Kidney capillary endothelial cell (primary cell): ENCODE results near the gene GJA3.
A peak's percentile ranks its signal among the peaks of the same experiment; 100 is the strongest.
"Not testable (repeated sequence)": the region's sequence is repeated elsewhere in the genome, so short reads cannot be mapped to it uniquely, and the experiment has no call there.

Source experiments
- DNase-seq: peaks from one replicate; pipeline ENCODE4 v3.0.0-alpha.2; 2018; ENCODE audit warnings: low spot score

The GJA3 gene

GRCh38 chr13:20182231-20182846 lies 21.5 kb upstream of the GJA3 start:
- peak; percentile 76 for DNase-seq

DNA sequence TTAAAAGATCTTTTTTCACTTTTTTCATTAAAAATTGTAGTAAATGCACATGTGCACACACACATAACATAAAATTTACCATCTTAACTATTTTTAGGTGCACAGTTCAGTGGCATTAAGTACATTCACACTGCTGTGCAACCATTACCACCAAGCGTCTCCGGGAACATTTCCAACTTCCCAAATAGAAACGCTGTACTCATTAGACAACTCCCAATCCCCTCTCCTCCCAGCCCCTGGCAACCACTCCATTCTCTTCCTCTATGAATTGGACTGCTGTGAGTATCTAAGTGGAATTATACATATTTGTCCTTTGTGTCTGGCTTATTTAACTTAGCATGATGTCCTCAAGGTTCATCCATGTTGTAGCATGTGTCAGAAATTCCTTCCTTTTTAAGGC lies 20.3 kb upstream of the GJA3 start:
- DNase-seq: no peak

- DNase-seq: no peak
Measured at GRCh38 chr13:20178156-20178555, 17.3 kb upstream of the GJA3 start.

GRCh38 chr13:20177049-20177831 lies 16.4 kb upstream of the GJA3 start:
- no peak for DNase-seq

GRCh38 chr13:20175907-20176652 lies 15.2 kb upstream of the GJA3 start:
- no peak for DNase-seq

DNA sequence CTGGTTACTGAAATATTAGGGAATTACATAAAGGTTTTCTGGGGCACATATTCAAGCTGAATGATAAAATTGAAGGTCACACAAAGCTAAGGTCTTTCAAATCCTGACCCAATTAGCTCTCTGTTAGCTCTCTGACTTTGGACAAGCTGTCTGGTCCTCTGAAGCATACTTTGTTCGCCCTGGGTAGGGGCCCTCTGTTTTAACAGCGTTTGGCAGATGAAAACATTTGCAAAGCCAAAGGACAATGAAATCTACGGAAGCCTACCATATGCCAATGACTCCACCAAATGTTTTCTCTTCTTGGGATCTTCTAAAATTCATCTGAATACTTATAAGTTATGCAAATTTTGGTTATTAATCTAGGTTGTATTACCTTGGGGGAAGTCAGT lies 14.5 kb upstream of the GJA3 start:
- DNase-seq: no peak

DNA sequence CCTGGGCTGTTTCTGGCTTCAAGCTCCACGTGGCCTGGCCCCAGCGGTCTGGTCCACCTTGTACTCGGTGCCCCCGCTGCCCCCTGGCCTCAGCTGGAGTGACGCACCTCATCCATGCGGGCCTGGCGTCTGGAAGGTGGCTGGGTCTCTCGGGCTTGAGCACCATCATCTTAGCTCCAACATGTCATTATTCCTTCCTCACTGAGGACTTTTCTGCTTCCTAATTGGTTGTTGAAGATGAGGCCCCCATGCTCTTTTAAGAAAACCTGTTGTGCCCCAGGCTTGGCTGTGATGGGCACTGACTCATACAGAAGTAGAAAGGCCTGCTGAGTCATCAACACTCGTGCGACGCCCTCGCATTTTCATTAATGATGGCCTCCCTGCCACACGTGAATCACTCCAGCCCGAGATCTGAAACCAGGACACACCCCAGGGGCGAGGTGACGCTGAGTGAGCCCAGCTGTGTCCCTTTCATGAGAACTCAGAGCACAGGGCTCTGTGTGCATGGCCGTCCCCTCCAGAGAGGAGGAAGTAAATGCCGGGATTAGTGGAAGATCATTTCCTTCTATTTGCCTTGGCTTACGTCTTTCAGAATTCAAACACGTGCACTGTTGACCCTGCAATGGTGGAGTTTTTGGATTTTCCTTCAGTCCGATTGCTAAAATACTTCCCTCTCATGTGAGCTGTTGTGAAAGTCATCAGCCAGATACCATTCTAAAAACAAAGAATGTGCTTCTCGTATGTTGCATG lies 14.0 kb upstream of the GJA3 start:
- peak; percentile 70 for DNase-seq

GRCh38 chr13:20173116-20173746 lies 12.4 kb upstream of the GJA3 start:
- no peak for DNase-seq

DNA sequence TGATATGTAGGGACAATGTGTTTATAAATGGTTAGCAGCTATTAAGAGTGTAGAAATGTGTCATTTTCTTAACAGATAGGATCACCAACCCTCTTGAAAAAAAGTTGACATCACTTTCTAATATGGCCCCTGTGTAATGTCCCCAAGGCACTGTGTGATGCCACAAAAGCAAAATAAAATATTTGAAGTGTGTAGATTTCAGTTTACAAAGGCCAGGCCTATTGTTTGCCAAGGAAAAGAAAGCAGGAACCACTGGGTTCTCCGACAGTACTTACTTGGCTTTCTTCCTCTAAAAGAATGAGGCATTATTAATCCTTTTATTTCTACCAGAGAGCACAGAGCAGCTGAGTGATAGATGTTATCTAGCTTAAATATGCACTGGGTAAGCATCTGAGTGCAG lies 10.5 kb upstream of the GJA3 start:
- DNase-seq: no peak

DNA sequence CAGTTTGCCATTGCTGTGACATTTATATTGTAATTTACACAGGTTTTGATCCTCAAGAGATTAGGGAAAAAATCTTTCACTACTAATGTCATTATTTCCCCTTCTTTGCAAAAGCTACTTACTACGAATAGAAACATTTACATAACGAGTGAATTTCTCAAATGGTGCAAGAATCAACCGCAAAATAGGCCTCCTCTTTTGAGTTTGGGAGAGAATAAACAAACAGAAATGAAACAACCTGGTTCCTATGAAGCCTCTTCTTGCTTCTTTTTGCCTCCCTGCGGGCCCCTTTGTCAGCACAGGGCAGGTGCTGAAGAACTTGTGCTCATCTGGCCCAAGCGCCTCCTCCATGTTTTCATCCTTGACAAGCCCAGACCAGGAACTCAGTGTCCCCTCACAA lies 10.1 kb upstream of the GJA3 start:
- DNase-seq: no peak

DNA sequence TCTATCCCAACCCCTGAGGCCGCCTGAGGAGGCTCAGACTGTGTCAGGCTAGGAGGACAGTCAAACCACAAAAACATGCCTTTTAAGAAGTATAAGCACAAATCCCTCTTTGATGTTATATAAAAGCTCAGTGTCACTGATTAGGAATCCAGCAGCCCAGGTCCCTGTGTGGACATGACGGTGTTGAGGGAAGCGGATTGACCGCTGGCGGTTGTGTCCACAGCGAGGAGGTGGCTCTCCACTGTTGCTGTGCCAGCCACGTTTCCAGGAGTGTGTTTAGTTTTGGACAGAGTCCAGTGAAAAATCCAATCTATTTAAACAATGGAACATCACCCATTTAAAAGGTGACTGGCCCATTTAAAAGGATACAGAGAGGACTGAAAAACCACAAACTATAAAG lies 7.5 kb upstream of the GJA3 start:
- DNase-seq: no peak

DNA sequence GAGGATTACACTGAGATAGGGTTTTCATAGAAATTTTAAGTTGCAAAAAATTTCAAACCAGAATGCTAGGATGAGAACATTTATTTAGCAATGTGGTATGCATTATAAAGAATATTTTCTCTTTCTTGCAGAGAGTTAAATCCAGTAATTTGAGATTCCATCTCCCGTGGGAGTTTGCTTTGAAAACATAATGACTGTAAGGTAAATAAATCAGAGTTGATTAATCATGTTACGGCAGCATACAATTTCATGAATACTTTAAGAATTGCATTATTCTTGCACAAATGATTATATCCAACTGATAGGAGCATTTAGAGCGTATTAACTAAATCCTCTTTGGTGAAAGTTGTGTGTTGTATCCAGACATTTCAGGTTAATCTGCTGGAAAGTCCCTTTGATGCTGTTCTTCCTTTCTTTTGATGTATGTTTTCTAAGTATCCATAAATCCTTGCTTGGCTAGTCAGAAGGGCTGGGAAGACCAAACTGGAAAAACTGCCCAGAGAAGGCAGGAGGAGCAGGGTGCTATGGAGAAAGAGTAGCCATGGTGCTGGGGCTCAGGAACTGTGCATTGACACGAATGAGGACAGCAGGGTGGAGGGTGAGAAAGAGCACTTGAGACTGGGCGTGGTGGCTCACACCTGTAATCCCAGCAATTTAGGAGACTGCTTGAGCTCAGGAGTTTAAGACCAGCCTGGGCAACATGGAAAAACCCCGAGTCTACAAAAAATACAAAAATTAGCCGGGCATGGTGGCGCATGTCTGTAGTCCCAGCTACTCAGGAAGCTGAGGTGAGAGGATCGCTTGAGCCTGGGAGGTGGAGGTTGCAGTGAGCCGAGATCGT lies 4.8 kb upstream of the GJA3 start:
- no peak for DNase-seq

- no peak for DNase-seq
Measured at GRCh38 chr13:20161951-20162300, 1.1 kb upstream of the GJA3 start.

- DNase-seq: peak; percentile 57
Measured at GRCh38 chr13:20161275-20161950, 561 bp upstream of the GJA3 start.

- DNase-seq: no peak
Measured at GRCh38 chr13:20159646-20160305, 1.1 kb downstream of the GJA3 start.

DNA sequence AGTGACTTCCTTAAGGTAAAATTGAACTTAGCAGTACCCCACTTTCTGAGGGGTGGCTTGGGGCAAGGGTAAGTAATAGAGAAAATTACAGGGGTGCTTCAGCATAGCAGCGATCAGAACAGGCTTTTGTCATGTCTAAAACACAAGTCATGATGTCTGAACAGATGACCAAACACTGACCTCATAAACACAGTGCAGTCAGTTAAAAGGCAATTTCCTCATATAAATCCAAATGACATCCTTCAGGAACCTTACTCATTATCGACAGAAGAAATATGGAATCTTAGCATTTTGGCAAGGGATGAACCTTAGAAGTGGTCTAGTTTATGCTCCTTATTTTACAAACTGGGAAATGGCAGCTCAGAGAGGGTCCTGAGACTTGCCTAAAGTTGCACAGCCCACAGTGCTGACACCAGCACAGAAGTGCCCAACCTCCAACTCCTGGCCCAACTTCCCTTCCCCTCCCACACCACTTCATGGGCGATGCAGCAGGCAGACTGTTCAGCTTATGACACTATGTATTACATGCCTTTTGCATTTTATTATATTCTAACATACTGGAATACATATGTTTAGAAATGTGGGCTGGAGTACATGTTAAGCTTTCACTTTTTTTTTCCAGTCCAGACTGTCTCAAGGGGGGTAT lies 3.6 kb downstream of the GJA3 start:
- DNase-seq: no peak

DNA sequence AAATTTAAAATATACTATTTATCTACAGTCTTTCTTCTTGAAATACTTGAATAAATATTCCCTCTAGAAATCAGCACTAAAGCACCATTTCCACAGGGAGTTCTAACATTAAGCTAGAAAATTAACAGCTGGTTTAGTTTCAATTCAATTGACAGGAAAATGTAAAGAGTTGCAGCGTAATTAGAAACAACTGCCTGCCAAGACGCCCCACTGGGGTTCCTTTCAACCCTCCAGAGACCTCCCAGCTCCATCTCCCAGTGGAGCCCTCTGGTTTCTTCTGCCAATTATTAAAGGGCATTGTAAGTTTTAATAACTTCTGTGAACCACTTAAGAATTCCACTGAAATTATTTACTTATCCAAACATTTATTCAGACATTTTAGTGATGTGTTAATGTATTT lies 4.2 kb downstream of the GJA3 start:
- no peak for DNase-seq

DNA sequence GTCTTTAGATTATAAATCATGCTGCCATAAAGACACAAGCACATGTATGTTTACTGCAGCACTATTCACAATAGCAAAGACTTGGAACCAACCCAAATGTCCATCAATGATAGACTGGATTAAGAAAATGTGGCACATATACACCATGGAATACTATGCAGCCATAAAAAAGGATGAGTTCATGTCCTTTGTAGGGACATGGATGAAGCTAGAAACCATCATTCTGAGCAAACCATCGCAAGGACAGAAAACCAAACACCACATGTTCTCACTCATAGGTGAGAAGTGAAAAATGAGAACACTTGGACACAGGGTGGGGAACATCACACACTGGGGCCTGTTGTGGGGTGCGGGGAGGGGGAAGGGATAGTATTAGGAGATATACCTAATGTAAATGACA lies 7.6 kb downstream of the GJA3 start:
- DNase-seq: not testable (repeated sequence)

DNA sequence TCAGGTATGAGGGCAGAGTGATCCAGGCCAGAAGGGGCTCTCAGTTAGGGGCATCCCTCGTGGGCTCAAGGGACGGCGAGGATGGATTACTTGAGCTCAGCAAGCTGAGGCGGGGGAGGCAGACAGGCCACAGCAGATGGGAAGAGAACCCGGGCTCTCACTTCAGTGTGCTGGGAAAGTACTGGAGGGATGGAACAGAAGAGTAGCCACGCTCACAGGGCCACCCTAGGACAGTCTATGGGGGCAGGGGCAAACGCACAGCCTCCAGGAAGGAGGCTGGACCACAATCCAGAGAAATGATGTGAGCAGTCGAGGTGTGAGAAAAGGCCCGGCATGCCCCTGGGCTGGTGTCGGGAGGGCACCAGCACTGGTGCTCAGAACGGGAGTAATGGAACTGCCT lies 9.2 kb downstream of the GJA3 start:
- no peak for DNase-seq

DNA sequence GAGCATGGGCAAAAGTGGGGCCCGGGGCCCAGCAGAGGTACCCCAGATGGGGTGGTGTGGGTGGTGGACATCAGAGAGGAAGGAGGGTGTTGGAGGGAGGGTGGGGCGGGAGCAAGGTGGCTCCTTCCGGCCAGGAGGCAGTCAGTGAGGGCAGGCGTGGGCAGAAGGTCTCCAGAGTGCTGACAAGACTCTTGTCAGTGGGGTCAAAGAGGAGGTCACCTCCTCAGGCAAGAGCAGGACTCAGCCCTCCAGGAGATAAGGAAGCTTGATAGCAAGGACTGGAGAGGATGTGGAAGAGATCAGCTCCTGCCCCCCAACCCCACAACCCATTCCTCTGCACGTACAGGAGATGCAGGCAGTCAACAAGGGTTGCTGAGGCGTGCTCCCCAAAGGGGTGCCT lies 9.8 kb downstream of the GJA3 start:
- no peak for DNase-seq
